Loucy (cell line): ENCODE results near the gene SLC5A1.

Experiments
- H2AFZ ChIP-seq: fragments of 200-600 bp; sonication (generic); 2 replicates; pipeline ENCODE4 v1.6.0; 2016; ENCODE audit warnings: antibody characterized with exemption, mild to moderate bottlenecking, low read length, moderate library complexity
- H3F3A ChIP-seq: fragments of 200-600 bp; 2 replicates; pipeline ENCODE4 v1.6.0; 2016; ENCODE audit warnings: antibody characterized with exemption, low read depth, mild to moderate bottlenecking
- H3K27me3 ChIP-seq: fragments of 200-600 bp; sonication (generic); 2 replicates; pipeline ENCODE4 v1.6.1; 2014; ENCODE audit warnings: low read length, mild to moderate bottlenecking; ENCODE audit not compliant: insufficient read depth, poor library complexity, severe bottlenecking
- H3K36me3 ChIP-seq: fragments of 200-600 bp; sonication (generic); 2 replicates; pipeline ENCODE4 v1.6.1; 2016; ENCODE audit warnings: low read length; ENCODE audit not compliant: insufficient read depth
- H3K4me1 ChIP-seq: fragments of 200-600 bp; sonication (generic); 2 replicates; pipeline ENCODE4 v1.5.1; 2014; ENCODE audit warnings: low read length, mild to moderate bottlenecking; ENCODE audit not compliant: insufficient read depth, poor library complexity, severe bottlenecking
- H3K4me2 ChIP-seq: fragments of 200-600 bp; sonication (generic); 2 replicates; pipeline ENCODE4 v1.6.0; 2014; ENCODE audit warnings: antibody characterized with exemption, low read length, low read depth, mild to moderate bottlenecking; ENCODE audit not compliant: poor library complexity, severe bottlenecking
- H3K4me3 ChIP-seq: fragments of 200-600 bp; sonication (generic); 2 replicates; pipeline ENCODE4 v1.5.1; 2014; ENCODE audit warnings: low read length, mild to moderate bottlenecking, mixed read lengths; ENCODE audit not compliant: poor library complexity, severe bottlenecking
- H3K79me2 ChIP-seq: fragments of 200-600 bp; sonication (generic); 2 replicates; pipeline ENCODE4 v1.6.1; 2014; ENCODE audit warnings: low read length; ENCODE audit not compliant: insufficient read depth
- H3K9ac ChIP-seq: fragments of 200-600 bp; sonication (generic); 2 replicates; pipeline ENCODE4 v1.6.0; 2014; ENCODE audit warnings: mild to moderate bottlenecking, low read depth, low read length, moderate library complexity; ENCODE audit not compliant: poor library complexity, severe bottlenecking
- H3K9me2 ChIP-seq: fragments of 200-600 bp; sonication (generic); replicated peaks from 2 replicates; pipeline ENCODE4 v1.6.1; 2016; ENCODE audit warnings: low read depth, low read length, mixed read lengths
- H3K9me3 ChIP-seq: fragments of 200-600 bp; sonication (generic); 2 replicates; pipeline ENCODE4 v1.6.1; 2014; ENCODE audit warnings: mild to moderate bottlenecking, antibody characterized with exemption, low read length, low read depth; ENCODE audit not compliant: insufficient read depth
- H4K20me1 ChIP-seq: fragments of 200-600 bp; sonication (generic); 2 replicates; pipeline ENCODE4 v1.6.0; 2014; ENCODE audit warnings: antibody characterized with exemption, low read length, mild to moderate bottlenecking; ENCODE audit not compliant: insufficient read depth, poor library complexity, severe bottlenecking
- CTCF ChIP-seq: fragments of 200-600 bp; sonication (generic); conservative IDR thresholded peaks from 2 replicates; pipeline ENCODE4 v1.5.1; 2014; ENCODE audit warnings: mild to moderate bottlenecking, antibody characterized with exemption, low read length
- EZH2phosphoT487 ChIP-seq: fragments of 200-600 bp; IDR thresholded peaks from 2 replicates; pipeline ENCODE4 v1.6.1; 2018; ENCODE audit warnings: antibody characterized with exemption, mild to moderate bottlenecking, moderate library complexity, borderline replicate concordance

The SLC5A1 gene

DNA sequence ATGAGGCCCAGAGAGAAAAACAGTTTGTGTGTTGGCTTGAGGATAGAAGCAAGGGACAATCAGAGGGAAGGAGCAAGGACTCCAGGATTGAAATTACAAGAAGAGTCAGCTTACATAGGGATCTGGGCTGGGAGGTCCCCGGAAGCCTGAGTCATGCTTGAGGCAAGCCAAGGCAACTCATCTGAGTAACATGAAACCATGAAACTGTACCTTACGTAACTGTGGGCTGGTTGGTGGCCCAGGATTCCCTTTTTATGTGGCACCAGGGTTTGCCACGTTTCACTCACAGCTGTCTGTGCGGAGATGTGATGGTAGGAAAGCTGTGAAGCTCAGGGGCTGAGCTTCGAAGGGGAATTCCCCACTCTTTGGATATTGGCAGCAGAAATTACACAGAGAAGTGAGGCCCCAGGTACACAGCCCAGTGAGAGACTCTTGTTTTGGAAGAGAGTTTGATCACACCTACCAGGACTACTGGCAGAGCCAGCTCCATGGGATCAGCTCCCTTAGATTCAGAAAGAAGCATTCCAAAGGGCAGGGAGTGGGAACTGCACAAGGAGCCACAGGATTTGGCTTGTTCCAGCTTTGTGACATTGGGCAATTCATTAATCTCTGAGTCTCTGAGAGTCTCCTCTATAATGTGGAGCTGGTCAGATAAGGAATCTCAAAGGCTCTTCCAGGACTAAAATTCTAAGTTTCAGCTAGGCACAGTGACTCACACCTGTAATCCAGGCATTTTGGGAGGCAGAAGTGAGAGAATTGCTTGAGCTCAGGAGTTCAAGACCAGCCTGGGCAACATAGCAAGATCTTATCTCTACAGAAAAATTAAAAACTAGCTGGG is 7.8 kb downstream of the SLC5A1 start:
- H3K79me2 ChIP-seq, result no peaks in the 10 kb centered on the region
- H3K9me3 ChIP-seq, result no peaks in the 10 kb centered on the region
- H3K9me2 ChIP-seq, result no peaks in the 10 kb centered on the region
- H3K4me3 ChIP-seq, result no peak overlapping the region
- TF ChIP-seq CTCF (no peak), EZH2phosphoT487 (no peak)
- no peaks in the 10 kb centered on the region for H3F3A ChIP-seq
- H3K4me2 ChIP-seq, result no peak overlapping the region
- H4K20me1 ChIP-seq, result no peaks in the 10 kb centered on the region
- no peak overlapping the region for H2AFZ ChIP-seq
- no peaks in the 10 kb centered on the region for H3K36me3 ChIP-seq
- H3K9ac ChIP-seq, result no peak overlapping the region
- peaks cover 4% of the 10 kb centered on the region for H3K4me1 ChIP-seq
- no peaks in the 10 kb centered on the region for H3K27me3 ChIP-seq

DNA sequence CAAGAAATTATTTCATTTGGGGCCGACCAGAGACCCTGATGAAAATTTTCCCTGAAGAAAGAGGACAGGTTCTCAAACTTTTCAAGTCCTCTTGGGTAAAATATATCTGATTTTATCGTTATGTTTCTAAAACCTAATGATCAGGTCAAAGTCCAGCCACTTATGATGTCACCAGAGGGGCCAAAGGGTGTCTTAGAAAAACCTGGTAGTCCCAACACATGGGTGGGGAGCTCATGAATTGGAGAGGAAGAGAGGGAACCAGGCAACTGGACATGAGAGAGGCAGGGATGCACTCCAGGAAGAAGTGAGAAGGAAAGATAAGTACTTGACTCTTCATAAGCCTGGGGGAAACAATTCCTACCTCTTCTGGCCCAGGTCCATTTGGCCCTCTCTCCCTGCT is 9.2 kb downstream of the SLC5A1 start:
- H3K4me3 ChIP-seq, result no peak overlapping the region
- no peak overlapping the region for H3K9ac ChIP-seq
- TF ChIP-seq EZH2phosphoT487 (no peak), CTCF (no peak)
- peaks cover 4% of the 10 kb centered on the region for H3K4me1 ChIP-seq
- H3K4me2 ChIP-seq, result no peak overlapping the region
- no peaks in the 10 kb centered on the region for H4K20me1 ChIP-seq
- H3K27me3 ChIP-seq, result no peaks in the 10 kb centered on the region
- H2AFZ ChIP-seq, result no peak overlapping the region
- H3F3A ChIP-seq, result no peaks in the 10 kb centered on the region
- H3K79me2 ChIP-seq, result no peaks in the 10 kb centered on the region
- H3K36me3 ChIP-seq, result no peaks in the 10 kb centered on the region
- H3K9me3 ChIP-seq, result no peaks in the 10 kb centered on the region
- no peaks in the 10 kb centered on the region for H3K9me2 ChIP-seq

DNA sequence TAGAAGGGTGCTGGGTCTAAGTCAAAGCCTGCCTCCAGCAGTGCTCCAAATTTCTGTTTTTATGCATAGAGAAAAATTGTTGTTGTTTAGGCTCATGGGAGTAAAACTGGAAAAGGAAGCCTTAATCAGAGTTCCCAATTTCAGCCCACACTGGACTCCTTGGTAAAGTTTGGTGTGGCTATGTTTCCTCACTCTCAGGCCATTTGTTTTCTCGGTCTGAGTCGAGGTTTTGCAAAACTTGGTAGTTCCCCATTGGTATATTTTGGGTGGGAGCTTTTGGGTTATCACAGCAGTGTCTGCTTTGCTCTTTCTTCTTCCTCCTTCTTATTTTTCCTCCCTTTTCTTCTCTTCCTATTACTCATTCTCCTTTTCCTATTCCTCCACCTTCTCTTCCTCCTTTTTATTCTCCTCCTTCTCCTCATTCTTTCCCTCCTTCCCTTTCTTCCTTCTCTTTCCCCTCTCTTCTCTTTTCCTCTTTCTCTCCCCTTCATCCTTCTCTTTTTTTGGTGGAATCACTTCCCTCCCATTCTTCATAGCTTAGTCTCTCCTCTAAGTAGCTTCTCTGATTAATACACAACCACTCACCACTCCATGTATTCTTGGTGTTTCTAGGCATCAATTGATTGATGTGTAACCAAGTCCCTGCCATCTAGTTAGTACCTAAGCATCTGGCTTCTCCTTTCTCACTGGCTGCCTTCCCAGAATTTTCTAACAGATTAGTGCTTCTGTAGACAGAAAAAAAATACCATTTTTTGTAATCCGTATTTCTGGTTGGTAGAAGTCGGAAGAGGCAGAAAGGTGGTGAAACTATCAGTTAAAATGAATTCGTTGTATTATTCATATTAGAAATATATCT is 10.1 kb downstream of the SLC5A1 start:
- Histone ChIP-seq H3K4me3 (no peak overlapping the region), H3K79me2 (no peaks in the 10 kb centered on the region), H3K4me1 (peaks cover 4% of the 10 kb centered on the region), H4K20me1 (no peaks in the 10 kb centered on the region), H3K27me3 (no peaks in the 10 kb centered on the region), H3K36me3 (no peaks in the 10 kb centered on the region), H3K4me2 (no peak overlapping the region), H2AFZ (no peak overlapping the region), H3K9me2 (no peaks in the 10 kb centered on the region), H3K9ac (no peak overlapping the region), H3K9me3 (no peaks in the 10 kb centered on the region), H3F3A (no peaks in the 10 kb centered on the region)
- TF ChIP-seq CTCF, result no peak
- TF ChIP-seq EZH2phosphoT487, result no peak
